HG03571 (cell line): ENCODE measurements around the gene GEMIN8.

Experiments used
- ATAC-seq: cut with Tn5 transposase; IDR thresholded peaks from one replicate; pipeline ENCODE4 v1.9.1; 2021; ENCODE audit not compliant: unreplicated experiment

GEMIN8 gene

DNA sequence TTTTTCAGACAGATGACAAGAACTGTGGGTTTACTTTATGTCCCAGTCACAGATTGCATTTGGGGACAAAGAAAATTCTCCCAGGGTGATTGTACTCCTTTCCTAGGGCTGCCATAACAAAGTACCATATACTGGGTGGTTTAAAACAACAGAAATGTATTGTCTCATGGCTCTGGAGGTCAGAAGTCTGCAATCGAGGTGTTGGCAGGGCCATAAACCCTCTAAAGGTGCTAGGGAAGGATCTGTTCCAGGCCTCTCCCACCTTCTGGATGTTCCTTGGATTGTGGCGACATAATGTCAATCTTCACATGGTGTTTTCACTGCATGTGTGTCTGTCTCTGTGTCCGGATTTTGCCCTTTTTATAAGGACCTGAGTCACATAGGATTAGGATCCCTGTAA, 12.3 kb downstream of the GEMIN8 start:
- no peak for ATAC-seq

DNA sequence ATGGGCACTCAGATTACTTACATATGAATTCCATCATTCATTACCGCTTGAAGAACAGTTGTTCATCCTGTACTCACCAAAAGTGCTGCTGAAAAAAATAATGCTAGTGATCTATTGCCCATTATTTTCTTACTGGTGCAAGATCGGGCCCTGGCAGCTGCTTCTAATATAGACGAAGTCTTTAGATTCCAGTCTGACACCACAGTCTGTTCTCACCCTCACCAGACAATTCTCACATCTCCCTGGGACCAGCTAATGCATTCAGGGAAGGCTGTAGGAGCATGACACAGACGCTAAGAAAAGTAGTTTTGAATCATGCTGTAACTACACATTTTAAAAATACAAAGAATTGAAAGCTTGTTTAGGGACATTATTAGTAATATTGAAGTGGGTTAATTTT, 13.8 kb downstream of the GEMIN8 start:
- ATAC-seq, result no peak

DNA sequence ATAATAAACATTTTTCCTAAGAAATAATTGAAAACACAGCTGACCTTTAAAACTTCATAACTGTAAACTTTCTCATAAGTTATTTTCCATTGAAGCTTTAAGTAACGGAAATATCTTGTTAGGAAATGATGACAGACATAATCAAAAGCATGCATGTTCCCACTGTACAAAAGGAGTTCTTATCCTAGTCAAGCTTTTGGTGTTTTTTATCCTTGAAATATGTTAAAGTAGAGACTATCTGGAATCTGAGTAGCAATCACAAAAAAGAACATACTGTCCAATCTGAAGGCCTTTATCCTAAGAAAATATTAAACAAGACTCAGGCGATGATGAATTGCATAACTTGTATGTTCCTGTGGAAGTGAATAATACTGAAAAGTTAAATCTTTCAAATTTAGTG, 14.4 kb downstream of the GEMIN8 start:
- no peak for ATAC-seq

DNA sequence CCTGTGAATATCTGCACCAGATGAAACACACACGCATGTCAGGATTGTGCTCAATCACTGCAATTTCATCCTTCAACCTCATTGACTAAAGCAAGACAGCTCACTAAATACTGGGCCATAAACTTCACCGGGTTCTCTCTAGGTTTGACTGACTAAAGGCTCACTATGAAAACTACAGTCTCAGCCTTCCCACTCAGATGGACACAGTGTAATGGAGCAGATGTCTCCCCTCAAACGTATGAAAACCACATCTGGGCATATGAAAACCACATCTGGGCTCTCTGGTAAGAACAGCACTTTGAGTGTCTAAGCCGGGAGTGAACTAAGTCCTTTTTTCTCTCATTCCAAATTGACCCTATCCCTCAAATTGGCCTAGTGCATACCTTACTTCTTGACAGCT, 15.2 kb downstream of the GEMIN8 start:
- ATAC-seq, result no peak

DNA sequence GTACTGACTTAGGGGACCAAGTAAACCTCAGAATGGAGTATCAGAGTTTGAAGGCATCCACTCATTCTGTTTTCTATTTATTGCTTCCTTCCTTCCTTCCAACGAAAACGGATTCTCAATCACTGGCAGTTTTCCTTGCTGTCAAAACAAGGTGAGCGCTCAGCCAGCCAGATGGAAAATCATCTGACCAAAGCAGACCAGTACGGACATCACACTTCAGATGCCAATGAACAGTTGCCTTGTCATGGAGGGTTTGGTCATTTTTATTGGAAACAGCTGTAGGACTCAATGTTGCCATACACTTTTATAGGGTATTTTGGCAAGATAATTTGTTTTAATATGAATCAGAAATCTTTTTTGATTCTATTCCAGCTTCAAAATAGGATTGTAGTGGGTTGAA, 16.6 kb downstream of the GEMIN8 start:
- ATAC-seq, result no peak

DNA sequence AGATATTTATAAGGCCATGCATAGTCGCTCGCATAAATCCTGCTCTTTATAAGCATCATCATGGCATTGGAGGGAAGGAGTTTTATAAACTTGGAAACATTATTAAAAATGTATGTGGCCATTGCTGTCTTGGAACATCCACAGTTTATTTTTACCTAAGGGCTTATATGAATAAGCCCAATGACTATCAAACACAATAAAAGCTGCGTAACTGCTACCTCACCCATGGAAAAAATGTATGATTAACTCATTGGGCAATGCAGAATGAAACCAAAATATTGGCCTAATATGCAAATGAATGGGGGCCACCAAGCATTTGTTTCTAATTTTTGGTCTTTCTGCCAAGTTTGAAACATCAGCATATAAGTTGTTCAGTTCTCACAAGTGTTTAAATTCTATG, 19.1 kb downstream of the GEMIN8 start:
- ATAC-seq, result no peak

DNA sequence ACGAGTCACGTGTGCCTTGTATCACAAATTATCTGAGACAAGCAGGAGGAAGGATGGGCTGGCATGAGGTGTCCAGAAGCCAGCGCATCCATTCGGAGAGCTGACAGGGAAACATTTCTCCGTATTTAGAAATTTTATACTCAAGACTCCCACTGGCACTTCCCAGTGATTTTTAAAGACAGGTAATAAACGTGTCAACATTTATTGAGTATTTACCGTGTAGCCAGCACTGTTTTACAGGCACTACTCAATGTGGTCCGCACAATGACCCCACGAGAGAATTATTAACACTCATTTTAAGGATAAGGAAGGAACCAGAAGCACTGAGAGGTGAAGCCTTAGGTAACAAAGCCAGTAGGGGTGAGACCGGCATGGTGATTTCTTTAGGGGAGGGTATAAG, 23.2 kb downstream of the GEMIN8 start:
- ATAC-seq, result no peak

DNA sequence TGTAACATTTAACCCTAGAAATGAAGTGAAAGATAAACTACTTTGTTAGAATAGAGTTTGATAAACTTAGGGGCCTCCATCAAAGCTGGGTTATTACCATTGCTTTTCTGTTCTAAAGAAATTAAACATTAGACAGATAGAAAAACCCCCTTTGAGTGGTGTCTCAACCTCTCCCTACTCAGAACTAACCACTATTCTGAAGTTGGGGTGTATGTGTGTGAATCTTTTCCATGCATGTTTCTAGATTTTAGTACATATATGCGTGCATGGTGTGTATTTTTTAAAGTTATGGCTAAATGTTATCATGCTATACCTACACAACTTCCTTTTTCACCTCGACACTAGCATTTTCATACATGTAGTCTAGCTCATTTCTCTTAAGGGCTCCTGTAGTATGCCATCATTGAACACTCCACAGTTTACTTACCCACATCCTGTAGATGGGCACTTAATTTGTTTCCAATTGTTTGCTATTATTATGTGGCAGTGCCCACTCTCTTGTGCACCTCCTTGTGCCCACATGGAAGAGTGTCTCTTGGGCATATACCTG, 25.7 kb downstream of the GEMIN8 start:
- no peak for ATAC-seq

DNA sequence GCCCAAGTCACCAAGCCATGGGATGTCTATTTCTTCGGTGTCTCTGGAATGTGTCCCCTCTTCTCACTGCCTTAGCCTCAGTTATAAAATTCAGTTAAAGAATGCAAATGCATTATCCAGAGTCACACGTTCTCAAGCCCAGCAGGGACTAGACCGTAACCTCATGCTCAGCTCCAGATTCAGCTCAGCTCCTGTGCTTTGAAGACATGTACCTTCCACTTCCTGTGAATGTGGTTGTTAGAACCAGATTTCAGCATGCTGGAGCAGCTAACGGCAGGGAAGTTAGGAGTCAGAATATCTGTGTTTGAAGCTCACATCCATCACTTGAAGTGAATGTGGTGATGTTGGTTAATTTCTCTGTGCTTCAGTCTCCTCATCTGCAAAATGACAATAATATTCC, 26.7 kb downstream of the GEMIN8 start:
- no peak for ATAC-seq

DNA sequence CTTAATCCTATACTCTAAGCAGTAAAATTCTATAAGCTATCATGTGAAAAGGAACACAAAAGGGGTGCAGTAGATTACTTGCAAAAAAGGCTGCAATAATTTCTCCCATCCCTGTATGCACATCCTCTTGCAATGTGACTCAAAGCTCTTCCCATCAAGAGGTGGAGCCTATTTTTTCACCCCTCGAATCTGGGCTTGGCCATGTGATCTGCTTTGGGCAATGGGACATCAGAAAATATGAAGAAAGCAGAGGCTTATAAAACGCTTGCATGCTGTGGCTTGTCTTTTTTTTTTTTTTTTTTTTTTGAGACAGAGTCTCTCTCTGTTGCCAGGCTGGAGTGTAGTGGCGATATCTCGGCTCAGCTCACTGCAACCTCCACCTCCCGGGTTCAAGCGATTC, 33.0 kb downstream of the GEMIN8 start:
- ATAC-seq, result no peak

DNA sequence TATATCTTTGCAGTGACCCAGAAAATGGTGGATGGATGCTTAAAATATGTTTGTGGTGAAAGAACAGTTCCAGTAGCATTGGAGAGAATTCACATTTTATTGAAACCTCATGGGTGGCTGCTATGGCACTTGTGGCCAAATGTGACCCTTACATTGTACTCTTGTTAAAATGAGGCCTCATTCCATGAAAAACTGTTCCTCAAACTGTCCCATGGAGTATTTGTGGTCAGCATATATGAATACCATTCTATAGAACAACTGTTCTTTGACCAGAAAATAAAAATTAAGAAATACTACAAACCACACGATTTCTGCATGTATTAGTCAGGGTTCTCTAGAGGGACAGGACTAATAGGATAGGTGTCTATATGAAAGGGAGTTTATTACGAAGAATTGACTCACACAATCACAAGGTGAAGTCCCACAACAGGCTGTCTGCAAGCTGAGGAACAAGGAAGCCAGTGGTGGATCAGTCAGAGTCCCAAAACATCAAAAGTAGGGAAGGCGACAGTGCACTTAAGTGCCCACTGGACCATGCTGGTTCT, 35.1 kb downstream of the GEMIN8 start:
- no peak for ATAC-seq

DNA sequence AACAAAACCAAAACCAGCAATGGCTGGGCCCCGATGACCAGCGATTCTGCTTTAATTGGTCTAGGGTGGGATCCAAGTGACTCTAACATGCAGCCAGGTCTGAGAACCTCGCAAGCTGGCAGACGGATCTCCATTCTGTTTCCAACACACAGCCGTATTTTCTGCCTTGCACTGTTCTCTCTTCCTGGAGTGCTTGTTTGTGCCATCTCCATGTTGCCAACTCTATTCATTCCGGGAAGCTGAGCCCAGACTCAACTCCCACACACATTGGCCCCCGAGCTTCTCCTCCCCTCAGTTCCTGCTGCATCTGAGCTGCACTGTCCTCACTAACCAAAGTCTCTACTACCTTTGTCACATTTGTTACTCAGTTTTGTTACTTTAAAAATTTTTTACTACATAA, 35.6 kb downstream of the GEMIN8 start:
- no peak for ATAC-seq

DNA sequence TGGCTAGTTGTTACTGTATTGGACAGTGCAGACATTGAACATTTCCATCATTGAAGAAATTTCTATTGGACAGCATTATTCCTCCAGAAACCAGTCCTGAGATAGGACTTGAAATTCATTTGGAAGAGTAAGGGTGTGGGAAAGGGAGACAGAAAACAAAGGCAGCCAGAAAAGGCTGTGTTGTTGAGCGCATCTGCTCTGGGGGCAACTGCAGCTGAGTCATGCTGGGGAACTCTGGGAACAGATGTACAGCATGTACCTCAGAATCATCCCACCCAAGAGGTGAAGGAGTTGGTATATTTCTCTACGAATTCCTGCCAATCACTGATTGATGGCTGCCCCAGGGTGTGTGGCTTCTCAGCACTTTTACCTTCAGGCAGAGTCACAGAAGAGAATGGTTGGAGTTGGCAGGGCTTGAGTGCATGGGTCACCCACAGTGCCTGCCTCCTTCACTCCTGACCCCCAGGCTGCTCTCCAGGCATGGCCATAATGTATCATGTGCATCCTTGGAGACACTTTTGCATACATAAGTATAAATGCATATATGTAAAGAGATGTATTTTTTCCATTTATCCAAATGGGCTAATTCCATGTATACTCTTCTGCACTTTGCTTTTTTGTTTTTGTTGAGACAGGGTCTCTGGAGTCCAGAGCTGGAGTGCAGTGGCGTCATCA, 39.4 kb downstream of the GEMIN8 start:
- no peak for ATAC-seq

DNA sequence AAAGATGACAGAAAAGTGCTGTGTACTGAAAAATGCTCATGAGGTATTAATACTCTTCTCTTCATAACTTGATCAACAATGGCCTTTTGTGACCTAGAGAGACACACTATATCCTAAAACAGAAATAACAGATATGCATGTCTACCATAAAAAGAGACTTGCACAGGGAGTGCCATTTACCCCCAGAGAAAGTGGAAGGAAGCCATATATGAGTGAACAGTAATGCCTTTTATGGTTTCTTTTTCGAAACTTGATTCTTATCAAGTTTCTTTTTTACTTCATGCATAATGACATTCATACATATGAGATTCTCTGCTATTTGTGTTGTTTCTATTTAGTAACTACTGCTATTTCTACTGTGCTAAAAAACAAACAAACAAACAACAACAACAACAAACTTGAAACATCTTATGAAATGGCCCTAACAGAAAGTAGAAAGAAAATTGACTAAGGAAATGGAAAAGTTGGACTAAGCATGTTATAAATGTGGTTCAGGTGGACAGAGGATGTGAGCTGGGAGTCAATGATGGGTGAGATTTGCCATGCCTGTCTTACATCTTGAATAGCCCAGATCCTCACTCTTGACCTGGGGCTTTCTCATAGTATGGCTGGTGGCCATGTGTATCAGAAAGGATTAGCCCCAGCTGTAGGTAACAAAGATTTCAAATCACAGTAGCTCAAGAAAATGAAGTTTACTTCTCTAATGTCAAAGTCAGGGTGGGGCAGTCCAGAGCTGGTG, 43.8 kb downstream of the GEMIN8 start:
- no peak for ATAC-seq

DNA sequence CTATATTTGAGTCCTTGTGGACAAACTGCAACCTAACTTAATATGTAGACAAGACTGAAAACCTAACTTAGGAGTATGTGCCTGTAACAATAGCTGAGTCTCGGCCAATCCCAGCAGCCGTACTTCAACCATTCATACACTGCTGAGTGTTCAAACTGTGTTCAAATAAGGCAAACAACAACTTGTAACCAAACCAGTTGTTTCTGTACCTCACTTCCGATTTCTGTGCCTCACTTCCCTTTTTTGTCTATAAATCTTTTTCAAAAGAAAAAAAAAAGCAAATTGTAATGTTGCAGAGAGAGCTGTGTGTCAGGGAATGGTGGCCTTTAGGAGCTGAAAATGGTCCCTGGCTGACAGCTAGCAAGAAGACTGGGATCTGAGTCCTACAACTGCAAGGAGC, 46.0 kb downstream of the GEMIN8 start:
- no peak for ATAC-seq

DNA sequence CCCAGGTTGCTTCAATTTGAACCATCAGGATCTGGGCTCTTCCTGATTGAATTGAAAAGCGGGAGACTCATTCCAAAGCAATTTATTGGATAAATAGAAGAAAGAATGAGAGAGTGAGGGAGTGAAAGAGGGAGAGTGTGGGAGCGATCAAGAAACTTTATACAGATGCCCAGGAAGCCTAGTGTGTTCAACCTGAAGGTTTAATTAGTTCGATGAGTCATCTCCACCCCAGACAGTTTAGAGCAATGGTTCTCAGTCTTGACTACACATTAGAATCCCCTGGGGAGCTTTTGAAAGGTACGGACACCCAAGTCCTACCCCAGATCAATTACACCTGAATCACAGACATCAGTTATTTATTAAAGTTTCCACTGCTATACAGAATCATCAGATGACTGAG, 61.5 kb downstream of the GEMIN8 start:
- no peak for ATAC-seq

DNA sequence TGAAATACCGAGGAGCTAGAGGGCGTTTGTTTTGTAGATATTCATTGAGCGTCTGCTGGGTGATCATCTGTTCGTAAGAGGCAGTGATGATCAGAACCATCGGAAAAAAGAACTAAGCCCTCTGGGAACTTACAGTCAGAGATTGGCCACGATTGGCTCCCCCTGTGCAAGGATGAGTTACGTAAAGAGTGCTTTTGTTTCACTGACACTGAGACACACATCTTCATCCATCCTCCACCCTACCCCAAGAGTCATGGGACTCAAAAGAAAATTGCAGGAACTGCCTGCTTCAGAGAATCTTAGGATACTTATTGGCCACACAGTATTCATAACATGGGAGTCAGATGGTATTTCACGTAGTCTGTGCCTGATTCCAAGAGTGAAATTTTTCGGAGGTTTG, 62.1 kb downstream of the GEMIN8 start:
- no peak for ATAC-seq

DNA sequence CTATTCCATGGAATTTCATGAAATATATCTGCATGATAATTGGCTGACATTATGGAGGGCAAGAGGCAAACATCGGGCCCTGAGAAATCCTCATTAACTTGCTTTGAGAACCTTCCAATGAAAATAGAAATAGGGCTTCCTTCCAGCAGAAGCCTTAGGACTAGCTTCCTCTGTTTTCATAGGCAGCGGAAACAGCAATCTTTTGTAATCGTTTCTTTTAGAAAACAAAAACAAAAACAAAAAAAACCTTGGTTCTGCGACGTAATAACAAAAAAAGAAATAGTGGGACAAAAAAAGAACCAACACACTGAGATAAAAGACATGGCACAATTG, 62.9 kb downstream of the GEMIN8 start:
- ATAC-seq, result no peak

DNA sequence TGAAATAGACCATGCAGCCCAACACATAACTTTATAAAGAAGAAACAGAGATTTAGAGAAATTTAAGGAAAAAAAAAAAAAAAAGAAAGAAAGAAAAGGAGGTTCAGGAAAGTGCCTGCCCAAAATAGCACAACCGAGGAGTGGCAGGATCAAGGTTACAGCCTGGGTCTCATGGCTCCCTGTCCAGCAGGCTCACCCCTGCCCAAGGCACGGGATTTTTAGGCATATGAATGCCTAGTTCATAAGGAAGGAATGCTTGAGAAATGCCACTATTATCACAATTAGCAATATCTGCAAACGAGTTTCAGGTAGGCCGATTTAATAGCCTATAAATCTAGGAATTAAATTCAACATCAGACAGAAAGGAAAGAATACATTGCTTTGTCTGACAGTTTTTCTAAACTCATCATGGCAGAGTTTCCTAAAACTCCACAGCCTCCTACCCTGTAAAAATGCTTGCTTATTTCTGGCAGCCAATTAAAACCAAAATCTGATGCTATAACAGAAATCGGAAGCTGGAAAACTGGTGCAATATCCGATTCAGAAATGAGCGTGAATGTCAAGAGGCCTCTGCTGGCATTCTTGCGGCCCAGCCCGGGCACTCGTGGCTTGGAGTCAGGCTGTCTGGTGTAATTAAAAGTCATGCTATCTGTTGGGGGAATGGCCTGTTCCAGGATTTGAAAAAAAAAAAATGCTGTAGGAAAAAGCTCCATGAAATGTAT, 63.5 kb downstream of the GEMIN8 start:
- no peak for ATAC-seq

DNA sequence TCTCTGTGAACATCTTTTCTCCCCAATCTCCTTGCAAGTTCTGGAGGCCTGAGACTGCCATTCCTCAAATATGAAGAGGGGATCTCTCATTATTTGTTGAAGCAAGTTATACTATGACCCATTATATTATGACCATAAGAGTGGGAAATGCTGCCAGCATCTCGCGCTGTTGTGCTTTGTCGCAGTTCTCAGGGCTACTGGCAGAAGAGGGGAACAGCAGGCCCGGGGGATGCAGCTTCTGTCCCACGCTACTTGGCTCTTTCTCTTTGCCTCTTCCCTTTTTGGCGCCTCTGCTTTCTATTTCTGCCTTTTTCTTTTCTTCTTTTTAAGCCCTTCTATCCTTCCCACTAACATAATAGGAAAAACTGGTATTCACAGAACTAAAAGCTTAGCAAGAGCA, 64.2 kb downstream of the GEMIN8 start:
- no peak for ATAC-seq

DNA sequence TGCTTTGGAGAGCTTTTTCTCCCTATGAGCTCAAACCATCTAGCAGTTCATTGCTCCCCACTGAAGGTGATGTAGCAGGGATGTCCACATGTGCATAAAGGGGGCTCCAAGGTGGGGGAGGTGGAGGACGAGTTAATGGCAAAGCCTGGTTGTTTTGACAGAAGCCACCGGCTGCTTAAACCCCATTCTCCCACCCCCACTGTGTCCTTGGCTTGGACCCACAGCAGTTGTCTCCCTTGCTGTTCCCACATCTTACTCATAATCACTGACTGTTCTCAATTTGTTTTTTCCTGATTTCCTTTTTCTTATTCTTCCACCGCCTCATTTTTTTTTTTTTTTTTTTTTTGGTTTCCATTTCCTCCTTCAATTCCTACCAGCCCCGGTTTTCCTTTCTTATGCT, 72.7 kb downstream of the GEMIN8 start:
- no peak for ATAC-seq
